ENCODE results near the gene RAB39A.

GRCh38 chr11:107953446-107953845 lies 25.2 kb downstream of the RAB39A start:
- TF ChIP-seq CTCF (IDR thresholded peaks at IDR 0.05; ENCODE audit: poor library complexity) (no peak), EZH2 (IDR thresholded peaks at IDR 0.05; ENCODE audit: borderline replicate concordance) (no peak)

All from hepatocyte (in vitro differentiated cells).